NOMO-1 treated with DMSO at 0.1 percent for 48 hours (cell line): ENCODE measurements around the gene TRPC4AP.

Experiments used
- DNase-seq: peaks from one replicate; lab custom pipeline; 2025; ENCODE audit not compliant: unreplicated experiment; lab: John Stamatoyannopoulos, UW

Gene TRPC4AP

GRCh38 chr20:34989670-34990069 is 102.9 kb downstream of the TRPC4AP start:
- no peak for DNase-seq

DNA sequence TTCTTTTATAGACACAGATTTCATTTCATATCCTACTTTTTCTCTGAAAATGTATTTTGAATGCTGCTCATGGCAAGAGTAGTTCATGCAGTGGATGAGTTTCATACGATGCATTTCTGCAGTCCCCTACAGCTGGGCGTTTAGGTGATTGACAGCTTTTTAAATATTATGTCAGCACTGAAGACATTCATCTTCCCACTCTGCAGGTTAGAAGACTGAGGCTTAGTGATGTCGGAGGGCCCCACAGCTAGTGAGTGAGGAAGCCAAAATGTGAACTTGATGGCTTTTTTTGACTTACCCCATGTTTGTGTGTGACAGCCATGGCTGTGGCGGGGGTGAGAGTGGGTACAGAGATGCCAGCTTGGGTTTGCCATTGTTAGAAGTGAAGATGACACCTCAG is 103.5 kb downstream of the TRPC4AP start:
- DNase-seq, result no peak

- DNase-seq, result no peak
Measured at GRCh38 chr20:34988191-34988540, 104.4 kb downstream of the TRPC4AP start.

DNA sequence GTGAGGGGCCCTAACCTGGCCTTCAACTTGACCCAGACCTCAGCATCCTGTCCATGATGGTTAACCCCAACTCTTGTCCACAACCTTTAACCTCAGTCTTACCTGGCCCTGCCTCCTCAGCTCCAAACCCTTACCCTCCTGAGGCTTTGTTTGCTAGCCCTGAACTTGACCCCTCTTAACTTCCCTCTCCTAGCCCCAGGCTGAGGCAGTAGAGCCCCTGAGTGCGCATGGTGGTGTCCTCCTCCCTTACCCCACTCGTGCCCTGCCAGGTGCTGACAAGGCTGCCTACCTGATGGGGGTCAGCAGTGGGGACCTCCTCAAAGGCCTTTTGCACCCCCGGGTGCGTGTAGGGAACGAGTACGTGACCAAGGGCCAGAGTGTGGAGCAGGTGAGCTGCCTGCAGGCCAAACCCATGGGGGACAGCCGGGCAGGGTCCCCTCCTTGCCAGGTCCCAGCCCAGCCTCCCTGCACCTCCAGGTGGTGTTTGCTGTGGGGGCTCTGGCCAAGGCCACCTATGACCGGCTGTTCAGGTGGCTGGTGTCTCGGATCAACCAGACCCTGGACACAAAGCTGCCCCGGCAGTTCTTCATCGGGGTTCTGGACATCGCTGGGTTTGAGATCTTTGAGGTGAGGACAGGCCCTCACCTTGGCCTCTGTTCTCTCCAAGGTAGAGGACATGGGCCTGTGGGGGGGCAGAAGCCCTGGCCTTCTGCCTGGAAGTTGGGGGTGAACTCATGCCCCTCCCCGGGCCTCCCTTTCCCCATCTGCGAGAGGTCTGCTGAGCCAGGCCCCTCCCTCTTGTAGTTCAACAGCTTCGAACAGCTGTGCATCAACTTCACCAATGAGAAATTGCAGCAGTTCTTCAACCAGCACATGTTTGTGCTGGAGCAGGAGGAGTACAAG is 105.1 kb downstream of the TRPC4AP start:
- no peak for DNase-seq

DNA sequence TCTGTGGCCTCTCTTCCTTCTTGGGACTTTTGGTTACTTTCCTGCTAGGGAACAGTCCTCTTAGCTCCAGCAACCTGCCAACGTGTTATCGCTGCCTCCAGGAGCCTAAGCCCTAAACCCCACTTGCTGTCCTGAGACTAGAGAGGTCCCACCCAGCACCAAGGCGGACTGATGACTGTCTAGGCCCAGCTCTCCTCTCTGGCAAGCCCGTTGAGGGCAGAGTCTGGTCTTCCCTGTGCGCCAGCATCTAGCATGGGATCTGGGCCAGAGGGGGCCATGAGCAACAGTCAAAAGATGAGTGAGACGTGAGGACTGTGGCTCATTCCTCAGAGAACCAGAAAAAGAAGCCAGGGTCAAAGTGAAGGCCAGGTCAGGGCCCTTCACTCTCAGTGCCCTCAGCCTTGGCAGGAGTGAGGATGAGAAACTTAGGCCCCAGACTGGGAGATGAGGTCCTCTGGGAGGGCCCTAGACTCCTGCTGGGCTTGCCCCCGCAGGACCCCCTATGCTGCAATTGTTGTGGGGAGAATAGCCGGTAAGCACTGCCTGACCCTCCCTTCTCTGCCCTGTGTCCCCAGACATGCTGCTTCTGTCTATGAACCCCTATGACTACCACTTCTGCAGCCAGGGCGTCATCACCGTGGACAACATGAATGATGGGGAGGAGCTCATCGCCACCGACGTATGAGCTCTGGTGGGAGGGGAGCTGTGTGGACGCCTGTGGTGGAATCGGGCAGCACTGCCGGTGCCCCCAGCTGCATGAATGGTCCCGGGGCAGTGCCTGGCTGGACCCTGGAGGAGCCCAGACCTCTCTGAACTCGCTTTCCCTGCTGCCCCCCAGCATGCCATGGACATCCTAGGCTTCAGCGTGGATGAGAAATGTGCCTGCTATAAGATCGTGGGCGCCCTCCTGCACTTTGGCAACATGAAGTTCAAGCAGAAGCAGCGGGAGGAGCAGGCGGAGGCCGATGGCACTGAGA is 106.0 kb downstream of the TRPC4AP start:
- no peak for DNase-seq

- DNase-seq, result no peak
Measured at GRCh38 chr20:34985461-34986310, 106.9 kb downstream of the TRPC4AP start.

GRCh38 chr20:34984756-34985261 is 107.8 kb downstream of the TRPC4AP start:
- no peak for DNase-seq

- DNase-seq, result no peak
Measured at GRCh38 chr20:34983995-34984735, 108.4 kb downstream of the TRPC4AP start.

DNA sequence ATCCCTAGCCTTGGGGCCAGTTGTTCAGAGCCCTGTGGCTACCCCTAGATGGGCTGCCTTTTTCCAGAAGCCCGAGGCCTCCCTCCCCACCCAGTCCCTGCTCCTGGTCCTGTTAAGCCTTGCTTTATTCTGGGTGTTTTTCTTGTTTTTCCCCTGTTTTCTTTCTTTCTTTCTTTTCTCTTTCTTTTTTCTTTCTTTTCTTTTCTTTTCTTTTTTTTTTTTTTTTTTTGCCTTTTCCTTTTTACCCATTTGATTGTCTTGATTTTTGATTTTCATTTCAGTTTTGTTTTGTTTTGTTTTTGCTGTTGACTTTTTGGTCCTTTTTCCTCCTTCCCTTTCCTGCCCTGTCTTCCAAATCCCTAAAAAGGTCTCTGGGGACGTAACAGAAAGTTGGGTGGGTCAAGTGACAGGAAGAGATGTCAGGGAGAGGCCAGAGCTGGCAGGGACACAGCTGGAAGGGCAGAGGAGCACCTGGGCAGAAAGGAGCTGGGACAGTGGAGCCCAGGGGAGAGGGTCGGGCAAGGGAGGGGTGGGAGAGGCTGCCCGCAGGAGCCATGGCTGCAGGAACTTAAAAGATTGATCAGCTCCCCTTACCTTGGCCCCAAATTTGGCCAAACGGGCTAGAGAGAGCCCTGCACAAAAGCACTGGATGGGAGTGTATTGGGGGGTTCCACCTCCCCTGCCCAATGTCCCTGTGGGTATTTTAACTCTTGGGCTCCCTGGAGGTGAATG is 109.4 kb downstream of the TRPC4AP start:
- DNase-seq, result no peak

DNA sequence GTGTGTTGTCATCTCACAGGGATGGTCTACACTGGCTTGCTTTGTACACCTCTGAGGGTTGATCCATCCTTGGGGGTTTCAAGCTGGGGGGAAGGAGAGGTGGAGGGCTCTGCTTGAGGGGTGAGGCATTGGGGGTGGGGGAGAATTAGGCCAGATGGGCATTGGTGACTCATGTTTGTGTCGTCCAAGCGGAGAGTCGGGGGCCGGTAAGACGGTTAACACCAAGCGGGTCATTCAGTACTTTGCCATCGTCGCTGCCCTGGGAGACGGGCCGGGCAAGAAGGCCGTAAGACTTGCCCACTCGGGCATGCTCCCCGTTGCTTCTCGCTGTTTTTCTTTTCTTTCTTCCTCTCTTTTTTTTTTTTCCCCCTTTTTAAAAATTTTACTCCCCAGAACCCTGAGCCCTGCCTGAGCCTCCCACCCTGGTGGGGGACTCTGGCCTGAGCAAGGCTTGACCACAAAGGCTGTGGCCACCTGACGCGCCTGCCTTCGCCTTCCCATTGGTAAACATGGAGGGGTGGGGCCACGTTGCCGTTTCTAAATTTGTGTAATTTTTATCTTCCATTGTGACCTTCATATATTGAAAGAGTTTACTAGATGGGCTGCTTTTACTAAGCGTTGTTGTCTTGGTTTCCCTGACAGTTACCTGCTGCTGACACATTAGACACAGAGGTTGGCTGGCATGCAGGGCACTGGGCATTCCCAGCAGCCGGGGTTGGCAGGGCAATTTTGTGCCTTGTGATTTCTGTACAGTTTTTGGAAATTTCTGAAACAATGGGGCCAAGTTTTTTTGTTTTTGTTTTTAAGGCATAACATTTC is 110.1 kb downstream of the TRPC4AP start:
- no peak for DNase-seq

DNA sequence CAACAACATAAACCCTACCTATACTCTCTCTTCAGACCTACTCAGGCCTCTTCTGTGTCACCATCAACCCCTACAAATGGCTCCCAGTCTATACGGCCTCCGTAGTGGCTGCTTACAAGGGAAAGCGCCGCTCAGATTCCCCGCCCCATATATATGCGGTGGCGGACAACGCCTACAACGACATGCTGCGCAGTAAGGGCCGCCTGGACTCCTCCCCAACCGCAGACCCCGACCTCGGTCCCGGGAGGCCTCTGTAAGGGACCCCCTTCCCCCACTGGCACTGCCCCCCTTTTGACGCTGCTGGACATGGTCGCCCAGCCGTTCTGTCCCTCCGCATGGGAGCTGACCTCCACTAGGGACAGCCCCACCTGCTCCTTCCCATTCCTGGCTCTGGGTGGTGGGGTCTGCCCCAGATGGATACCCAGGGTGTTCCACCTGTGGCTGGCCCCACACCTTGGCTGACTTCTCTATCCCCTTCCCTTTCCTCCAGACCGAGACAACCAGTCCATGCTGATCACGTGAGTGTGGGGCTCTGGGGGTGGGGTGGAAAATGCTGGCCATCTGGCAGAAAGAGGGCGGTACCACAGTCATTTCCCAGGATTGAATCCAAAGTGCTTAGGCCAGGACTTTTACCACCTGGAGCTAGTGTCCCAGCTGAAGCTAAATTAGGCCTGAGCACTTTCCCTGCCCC is 111.9 kb downstream of the TRPC4AP start:
- DNase-seq, result no peak

DNA sequence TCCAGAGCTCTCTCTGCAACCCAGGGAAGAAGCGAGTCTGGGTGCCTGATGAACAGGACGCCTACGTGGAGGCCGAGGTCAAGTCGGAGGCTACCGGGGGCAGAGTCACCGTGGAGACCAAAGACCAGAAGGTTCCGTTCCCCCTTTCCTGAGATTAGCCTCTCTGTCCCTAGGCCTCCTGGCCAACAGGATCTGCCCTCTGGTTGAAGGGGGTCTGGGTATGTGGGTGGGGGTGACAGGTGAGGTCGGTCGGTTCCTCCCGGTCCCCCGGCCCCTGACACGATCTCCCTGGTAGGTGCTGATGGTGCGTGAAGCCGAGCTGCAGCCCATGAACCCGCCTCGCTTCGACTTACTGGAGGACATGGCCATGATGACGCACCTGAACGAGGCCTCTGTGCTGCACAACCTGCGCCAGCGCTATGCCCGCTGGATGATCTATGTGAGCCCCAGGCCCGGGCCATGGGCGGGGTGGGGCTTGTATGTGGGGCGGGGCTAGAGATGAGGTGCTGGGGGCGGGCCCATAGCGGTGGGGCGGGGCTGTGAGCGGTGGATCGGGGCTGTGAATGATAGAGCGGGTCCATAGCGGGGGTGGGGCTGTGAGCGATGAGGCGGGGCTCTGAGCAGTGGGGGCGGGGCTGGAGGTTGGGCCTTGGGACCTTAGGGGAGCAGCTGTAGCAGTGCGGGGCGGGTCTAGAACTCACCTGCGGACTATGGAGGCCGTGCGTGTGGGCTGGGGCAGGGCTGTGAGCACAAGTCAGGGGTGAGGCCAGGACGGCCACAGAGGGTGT is 113.0 kb downstream of the TRPC4AP start:
- DNase-seq, result no peak

DNA sequence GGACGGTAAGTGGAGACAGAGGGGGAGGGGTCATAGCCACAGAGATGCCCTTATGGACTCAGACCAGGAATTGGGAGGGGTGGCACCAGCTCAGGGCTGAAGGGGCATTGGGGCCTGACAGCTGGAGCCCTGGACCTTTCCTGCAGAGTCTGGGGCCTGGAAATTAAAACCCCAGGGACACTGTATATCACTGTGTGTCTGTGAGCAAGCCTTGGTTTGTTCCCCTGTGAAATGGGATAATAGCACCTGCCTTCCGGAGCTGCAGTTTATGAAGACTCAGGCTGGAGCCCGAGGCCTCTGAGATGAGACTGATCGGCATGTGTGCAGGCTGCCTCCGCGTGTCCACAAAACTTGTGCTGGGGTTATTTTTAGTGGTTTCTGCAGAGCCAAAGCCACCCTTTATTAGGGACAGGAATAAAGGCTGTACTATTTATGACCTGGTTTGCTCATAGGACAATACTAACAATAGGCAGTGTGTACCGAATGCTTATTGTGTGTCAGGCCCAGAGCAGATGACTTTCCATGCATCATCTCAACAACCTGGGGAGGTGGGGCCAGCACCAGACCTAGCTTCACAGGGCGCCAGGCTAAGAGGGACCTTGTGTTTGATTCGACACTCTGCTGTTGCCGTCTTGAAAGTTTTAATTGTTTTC is 114.4 kb downstream of the TRPC4AP start:
- no peak for DNase-seq

DNA sequence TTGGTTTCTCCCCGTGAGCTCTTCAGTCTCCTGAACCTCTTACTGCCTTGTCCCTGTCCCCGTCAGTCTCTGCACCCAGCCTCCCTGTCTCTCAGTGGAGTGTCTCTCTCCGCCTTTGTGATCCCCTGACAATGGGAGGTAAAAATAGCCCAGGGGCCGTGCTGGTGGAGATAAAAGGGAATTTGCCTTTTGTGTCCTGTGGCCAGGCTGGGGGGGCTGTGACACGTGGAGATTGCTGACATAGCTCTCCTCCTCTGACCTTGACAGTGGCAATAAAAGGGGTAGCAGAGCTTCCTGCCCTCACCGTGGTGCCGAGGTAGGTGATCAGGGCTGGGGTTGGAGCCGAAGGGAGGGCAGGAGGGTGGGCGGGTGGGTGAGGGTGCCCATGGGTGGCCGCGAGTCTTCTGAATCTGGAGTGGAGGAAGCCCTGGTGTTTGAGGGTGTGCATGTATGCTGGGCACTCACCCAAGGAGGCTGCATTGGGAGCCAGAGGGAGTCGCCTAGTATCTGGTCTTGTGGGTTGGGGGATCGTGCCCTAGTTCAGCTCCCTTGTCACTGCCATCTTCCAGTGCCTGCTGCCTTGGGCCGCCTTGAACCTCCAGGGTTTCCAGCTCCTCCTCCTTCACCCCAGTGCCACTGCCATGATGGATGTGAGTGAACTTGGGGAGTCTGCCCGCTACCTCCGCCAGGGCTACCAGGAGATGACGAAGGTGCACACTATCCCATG is 115.1 kb downstream of the TRPC4AP start:
- DNase-seq, result no peak

- no peak for DNase-seq
Measured at GRCh38 chr20:34976286-34976685, 116.3 kb downstream of the TRPC4AP start.

DNA sequence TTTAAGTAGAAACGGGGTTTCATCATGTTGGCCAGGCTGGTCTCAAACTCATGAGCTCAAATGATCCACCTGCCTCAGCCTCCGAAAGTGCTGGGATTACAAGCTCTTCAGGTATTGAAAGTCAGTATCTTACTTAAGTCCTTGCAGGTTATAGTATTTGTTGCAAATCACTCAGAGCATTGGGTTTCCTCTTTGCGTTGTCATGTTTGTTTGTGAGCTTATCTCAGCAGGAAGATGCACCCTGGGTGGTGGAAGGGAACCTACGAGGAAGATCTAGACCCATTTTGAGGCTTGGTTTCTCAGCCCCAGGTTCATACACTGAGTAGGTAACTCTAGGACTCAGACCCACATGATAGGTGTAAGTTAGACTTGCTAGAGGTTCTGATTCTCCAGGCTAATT is 118.4 kb downstream of the TRPC4AP start:
- no peak for DNase-seq
